SU-DHL-6 (cell line): ENCODE results near the gene CDCA7.

Experiments
- EZH2phosphoT487 ChIP-seq: fragments of 200-600 bp; sonication (generic), shearing (Covaris generic); conservative IDR thresholded peaks from 2 replicates; pipeline ENCODE4 v1.6.1; 2018; ENCODE audit warnings: mild to moderate bottlenecking, antibody characterized with exemption, low read length, moderate library complexity, mixed read lengths
- TF ChIP-seq, protein P1 (sequence below): fragments of 200-600 bp; sonication (generic); IDR thresholded peaks from one replicate; pipeline ENCODE4 v1.5.1; 2017; ENCODE audit warnings: antibody characterized with exemption, mild to moderate bottlenecking, low read length, moderate library complexity; ENCODE audit not compliant: insufficient read depth, poor library complexity, severe bottlenecking

GRCh38 chr2:173393636-173394035 lies 39.0 kb downstream of the CDCA7 start:
- TF ChIP-seq, protein P1, sequence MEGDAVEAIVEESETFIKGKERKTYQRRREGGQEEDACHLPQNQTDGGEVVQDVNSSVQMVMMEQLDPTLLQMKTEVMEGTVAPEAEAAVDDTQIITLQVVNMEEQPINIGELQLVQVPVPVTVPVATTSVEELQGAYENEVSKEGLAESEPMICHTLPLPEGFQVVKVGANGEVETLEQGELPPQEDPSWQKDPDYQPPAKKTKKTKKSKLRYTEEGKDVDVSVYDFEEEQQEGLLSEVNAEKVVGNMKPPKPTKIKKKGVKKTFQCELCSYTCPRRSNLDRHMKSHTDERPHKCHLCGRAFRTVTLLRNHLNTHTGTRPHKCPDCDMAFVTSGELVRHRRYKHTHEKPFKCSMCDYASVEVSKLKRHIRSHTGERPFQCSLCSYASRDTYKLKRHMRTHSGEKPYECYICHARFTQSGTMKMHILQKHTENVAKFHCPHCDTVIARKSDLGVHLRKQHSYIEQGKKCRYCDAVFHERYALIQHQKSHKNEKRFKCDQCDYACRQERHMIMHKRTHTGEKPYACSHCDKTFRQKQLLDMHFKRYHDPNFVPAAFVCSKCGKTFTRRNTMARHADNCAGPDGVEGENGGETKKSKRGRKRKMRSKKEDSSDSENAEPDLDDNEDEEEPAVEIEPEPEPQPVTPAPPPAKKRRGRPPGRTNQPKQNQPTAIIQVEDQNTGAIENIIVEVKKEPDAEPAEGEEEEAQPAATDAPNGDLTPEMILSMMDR, result no peak
- TF ChIP-seq EZH2phosphoT487, result no peak
